GM21528 (cell line): ENCODE results near the gene RNGTT.
"Not testable (repeated sequence)": the region's sequence is repeated elsewhere in the genome, so short reads cannot be mapped to it uniquely, and the experiment has no call there.

Experiments used
- ATAC-seq: cut with Tn5 transposase; IDR thresholded peaks from one replicate; pipeline ENCODE4 v1.9.1; 2021; ENCODE audit warnings: mild to moderate bottlenecking, moderate library complexity; ENCODE audit not compliant: unreplicated experiment, low FRiP score

RNGTT gene

DNA sequence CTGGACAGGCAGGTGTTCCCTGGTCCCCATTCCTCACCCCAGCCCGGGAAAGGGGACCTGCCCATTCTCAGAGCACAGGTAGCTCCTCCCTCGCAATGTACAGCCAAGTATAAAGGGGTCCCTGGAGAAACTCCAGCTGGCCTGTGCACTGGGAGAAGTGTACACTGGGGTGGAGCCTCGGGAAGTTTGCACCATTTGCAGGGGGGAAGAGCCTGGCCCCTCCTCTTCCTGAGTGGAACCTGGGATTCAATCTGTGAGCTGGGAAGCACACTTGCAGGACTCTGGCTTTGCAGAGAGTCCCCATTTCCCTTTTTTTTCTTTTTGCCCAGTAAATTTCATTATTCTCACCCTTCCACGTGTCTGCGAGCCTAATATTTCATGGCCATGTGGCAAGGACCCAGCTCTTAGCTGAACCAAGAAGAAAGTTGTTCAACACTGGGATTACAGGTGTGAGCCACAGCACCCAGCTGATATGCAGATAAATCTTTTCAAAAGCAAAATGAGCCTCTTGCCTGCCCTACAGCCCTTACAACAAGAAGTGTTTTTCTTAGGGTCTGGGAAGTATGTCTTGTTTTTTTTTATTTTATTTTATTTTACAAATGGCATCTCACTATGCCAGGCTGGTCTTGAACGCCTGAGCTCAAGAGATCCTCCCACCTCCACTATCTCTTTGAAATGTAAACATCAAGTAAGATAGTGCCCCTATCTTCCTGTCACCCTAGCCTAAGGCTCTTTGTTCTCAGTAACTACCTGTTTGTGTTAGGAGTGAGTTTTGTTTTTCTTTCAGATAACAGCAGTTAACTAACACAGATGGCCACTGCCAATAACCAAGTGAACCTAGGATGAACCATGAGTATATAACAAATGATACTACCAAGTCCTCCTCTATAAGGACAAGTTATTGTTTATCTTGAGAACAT is 9.3 kb upstream of the RNGTT start:
- ATAC-seq = no peak

- ATAC-seq = no peak
Measured at GRCh38 chr6:88970301-88970700, 6.9 kb upstream of the RNGTT start.

DNA sequence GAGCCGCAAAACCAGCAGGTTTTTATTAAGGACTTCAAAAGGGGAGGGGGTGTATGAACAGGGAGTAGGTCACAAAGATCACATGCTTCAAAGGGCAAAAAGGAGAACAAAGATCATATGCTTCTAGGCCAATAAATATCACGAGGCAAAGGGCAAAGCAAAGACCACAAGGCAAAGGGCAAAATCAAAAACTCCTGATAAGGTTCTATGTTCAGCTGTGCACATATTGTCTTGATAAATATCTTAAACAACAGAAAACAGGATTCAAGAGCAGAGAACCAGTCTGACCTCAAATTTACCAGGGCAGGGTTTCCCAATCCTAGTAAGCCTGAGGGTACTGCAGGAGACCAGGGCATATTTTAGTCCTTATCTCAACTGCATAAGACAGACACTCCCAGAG is 5.8 kb upstream of the RNGTT start:
- not testable (repeated sequence) for ATAC-seq

DNA sequence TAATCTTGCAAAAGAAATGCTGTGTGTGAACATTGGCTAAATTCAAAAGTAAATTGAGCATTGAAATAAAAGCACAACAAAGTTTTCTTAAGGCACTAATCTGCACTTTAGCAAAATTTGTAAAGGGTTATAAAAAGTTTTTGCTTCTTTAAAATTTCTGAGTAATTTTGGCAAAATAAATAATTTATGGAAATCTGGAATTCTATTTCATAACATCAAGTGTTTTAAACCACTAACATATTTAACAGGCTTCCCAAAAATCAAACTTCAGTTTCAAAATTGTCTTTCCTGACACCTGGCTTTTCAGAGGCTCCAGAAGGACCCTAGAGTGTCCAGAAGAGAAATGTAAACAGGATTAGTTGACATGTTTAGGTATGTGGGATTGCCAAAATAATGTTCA is 4.5 kb upstream of the RNGTT start:
- ATAC-seq = no peak

GRCh38 chr6:88965691-88966090 is 2.3 kb upstream of the RNGTT start:
- ATAC-seq = no peak

DNA sequence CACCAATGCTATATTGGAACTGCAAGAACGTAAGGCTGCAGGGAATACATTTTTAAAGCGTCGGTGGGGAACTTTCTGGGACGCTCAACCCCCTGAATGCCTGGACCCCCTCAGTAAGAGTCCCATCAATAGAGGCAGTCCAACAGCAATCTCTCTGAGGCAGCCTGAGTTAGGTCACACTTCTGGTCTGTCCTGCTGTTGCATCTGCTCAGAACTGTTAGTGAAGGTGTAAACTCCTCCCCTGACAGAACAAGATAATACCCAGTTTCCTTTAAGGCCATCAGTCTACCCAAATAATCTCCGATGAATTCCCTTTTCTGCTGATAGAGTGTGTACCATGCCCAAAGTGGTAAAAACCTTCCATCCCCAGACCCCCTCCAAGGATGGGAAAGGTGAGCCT is 1.1 kb upstream of the RNGTT start:
- no peak for ATAC-seq

GRCh38 chr6:88958842-88959241 is 4.6 kb downstream of the RNGTT start:
- no peak for ATAC-seq

- no peak for ATAC-seq
Measured at GRCh38 chr6:88953550-88954386, 9.7 kb downstream of the RNGTT start.

GRCh38 chr6:88952065-88952704 is 11.2 kb downstream of the RNGTT start:
- ATAC-seq = no peak

GRCh38 chr6:88945415-88946008 is 17.9 kb downstream of the RNGTT start:
- ATAC-seq = no peak

- ATAC-seq = no peak
Measured at GRCh38 chr6:88933521-88933920, 29.9 kb downstream of the RNGTT start.

DNA sequence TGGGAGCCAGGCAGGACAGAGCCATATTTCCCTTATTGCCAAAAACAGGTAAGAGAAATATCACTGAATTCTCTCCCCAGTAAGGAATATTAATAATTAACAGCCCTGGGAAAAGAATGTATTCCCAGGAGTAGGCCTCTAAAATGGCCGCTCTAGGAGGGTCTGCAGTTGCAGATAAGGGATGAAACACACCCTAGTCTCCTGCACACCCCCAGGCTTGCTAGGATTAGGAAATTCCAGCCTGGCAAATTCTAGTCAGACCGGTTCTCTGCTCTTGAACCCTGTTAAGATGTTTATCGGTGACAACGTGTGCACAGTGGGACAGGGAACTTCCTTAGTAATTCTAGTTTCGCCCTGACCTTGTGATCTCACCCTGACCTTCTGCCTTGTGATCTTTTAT is 31.4 kb downstream of the RNGTT start:
- ATAC-seq = not testable (repeated sequence)

DNA sequence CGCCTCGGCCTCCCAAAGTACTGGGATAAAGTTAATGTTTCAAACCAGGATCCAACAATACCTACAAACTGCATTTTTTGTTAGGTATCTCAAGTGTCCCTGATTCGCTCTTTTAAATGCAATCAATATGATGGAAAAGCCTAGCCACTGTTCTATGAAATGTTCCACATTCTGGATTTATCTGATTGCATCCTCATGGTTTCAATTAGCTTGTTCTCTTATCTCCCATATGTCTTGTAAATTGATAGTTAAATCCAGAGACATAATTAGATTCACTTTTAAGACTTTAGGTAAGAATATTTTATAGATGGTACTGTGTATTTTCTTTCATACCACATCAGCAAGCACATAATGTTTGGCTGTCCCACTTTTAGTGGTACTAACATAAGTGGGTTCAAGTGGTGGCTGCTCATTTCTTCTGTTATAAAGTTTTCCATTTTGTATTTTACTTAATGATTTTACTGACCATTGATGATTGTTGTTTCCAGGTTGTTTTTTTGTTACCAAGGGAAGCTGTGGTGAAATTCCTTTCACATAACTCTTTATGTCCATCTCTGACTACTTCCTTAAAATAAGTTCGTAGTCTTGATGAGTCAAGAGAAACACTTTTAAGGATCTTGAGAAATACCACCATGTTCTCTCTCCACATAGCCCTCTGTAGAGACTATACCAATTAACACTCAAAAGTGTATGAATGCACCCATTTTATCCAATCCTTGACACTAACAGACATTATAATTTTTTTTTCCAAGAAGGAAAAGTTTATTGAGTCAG is 40.5 kb downstream of the RNGTT start:
- no peak for ATAC-seq

DNA sequence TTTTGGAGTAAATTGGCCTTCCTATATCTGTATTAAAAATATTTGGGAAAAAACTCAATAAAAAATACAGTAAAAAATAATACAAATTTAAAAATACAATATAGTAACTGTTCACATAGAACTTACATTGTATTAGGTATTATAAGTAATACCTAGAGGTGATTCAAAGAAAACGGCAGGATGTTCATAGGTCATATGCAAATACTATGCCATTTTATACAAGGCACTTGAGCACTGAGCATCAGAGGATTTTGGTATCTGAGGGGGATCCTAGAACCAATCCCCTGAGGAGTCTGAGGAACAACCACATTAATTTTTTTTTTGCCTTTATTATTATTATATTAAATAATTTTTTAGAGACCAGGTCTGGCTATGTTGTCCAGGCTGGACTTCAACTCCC is 41.7 kb downstream of the RNGTT start:
- no peak for ATAC-seq

- no peak for ATAC-seq
Measured at GRCh38 chr6:88920774-88921733, 42.4 kb downstream of the RNGTT start.

- ATAC-seq = no peak
Measured at GRCh38 chr6:88920088-88920487, 43.3 kb downstream of the RNGTT start.

GRCh38 chr6:88919032-88919431 is 44.4 kb downstream of the RNGTT start:
- no peak for ATAC-seq

DNA sequence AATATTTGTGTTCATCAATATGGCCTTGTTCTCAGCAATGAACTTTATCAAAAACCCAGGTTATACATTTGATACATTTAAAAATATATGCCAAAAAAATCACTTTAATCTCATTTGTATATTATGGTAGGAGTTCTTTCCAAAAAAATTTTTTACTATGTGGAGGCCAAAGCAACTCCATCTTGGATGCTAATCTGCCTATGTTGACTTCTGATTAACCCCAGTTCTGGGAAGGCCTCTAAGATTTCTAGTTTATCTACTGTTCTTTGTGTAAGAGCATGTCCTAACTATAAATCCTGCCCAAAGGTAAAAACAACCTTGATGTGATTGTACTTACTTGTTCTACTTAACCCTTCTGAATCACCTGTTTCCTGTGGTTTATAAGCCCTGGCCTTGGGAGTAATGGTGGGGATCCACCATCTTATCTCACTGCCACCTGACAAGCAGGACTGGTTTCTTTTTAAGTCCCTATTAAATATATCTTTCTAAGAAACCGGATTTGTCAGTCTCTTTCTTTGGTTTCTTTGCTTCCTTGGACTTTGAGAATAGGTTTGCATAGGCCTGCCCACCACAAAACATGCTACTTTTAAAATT is 46.7 kb downstream of the RNGTT start:
- no peak for ATAC-seq
